ENCODE data around the gene SBK3. TPM values are rescaled to one million over a fixed set of nuclear protein-coding genes. Genes with fewer than 3 reads are reported as not detected.
"Not testable (repeated sequence)": the region's sequence is repeated elsewhere in the genome, so short reads cannot be mapped to it uniquely, and the experiment has no call there.

SBK3 gene
- total RNA-seq, 1 experiment from 2014 or later = 1.2 TPM

- no peak overlapping the region for H3K27ac ChIP-seq (ENCODE audit: low read depth, low read length)
- peaks cover 7 to 14% of the 10 kb centered on the region in 2 experiments; a peak in 3 of 4 replicates for H3K4me1 ChIP-seq (ENCODE audit: control insufficient read depth in 1 of 2, insufficient read depth in 2 of 2, low read length in 2 of 2)
- no peaks in the 10 kb centered on the region for H3K27me3 ChIP-seq (ENCODE audit: insufficient read depth, low read length)
- H4K20me1 ChIP-seq (ENCODE audit: insufficient read depth) = no peaks in the 10 kb centered on the region
- RAD21 ChIA-PET (ENCODE audit: low non-redundant PET in 1 of 2, low total read pairs in 2 of 2, uncharacterized antibody in 2 of 2, unreplicated experiment in 2 of 2) = no interaction called here
- TF ChIP-seq ZFX (IDR thresholded peaks at IDR 0.05) (no peak), REST (IDR thresholded peaks at IDR 0.05; ENCODE audit: low read depth) (no peak), TCF7L2 (IDR thresholded peaks at IDR 0.05; ENCODE audit: borderline replicate concordance, extremely low read depth, insufficient read depth, insufficient read length) (no peak), POLR2AphosphoS5 (IDR thresholded peaks at IDR 0.05; ENCODE audit: low read depth, low read length) (no peak), CEBPB (IDR thresholded peaks at IDR 0.05; ENCODE audit: low read depth) (no peak), ATF3 (IDR thresholded peaks at IDR 0.05) (no peak), ZBTB33 (IDR thresholded peaks at IDR 0.05; ENCODE audit: extremely low read depth, insufficient replicate concordance, low read length) (no peak), CBX3 (IDR thresholded peaks at IDR 0.05; ENCODE audit: low read depth) (no peak), YY1 (IDR thresholded peaks at IDR 0.05; ENCODE audit: extremely low read depth, insufficient replicate concordance, low read depth, low read length) (no peak), FOSL1 (IDR thresholded peaks at IDR 0.05; ENCODE audit: low read depth) (no peak), ELF1 (IDR thresholded peaks at IDR 0.05; ENCODE audit: borderline replicate concordance, low read depth) (no peak), ZNF274 (IDR thresholded peaks at IDR 0.05; ENCODE audit: low read depth, low read length) (no peak), SP1 (IDR thresholded peaks at IDR 0.05; ENCODE audit: low read depth) (no peak), SRF (IDR thresholded peaks at IDR 0.05; ENCODE audit: low read depth) (no peak), SIN3A (IDR thresholded peaks at IDR 0.05; ENCODE audit: low read depth) (no peak)
- H3K9ac ChIP-seq (ENCODE audit: low read length) = no peak overlapping the region
- no peak overlapping the region for H2AFZ ChIP-seq (ENCODE audit: low read depth, low read length, poor library complexity, severe bottlenecking)
- ATAC-seq = no peak
- POLR2A ChIA-PET = no interaction called here
- H3K79me2 ChIP-seq (ENCODE audit: insufficient read depth, low read length) = peaks cover 16% of the 10 kb centered on the region
- no peaks in the 10 kb centered on the region; a peak in 2 of 4 replicates for H3K36me3 ChIP-seq (ENCODE audit: control insufficient read depth in 1 of 2, insufficient read depth in 2 of 2, low read length in 2 of 2)
- H3K4me3 ChIP-seq (replicated peaks in 1 of 2; ENCODE audit: low read depth in 1 of 2, low read length in 2 of 2) = no peak overlapping the region
- CTCF ChIA-PET = no interaction called here
- intact Hi-C loops (cut with micrococcal nuclease) = no loop called here
- BruUV-seq (replicated peaks) = no TSS peak
- H3K9me2 ChIP-seq (ENCODE audit: insufficient read depth) = no peaks in the 10 kb centered on the region
- DNase-seq (ENCODE audit: low read depth, low spot score) = no peak
- H3K4me2 ChIP-seq (ENCODE audit: low read length) = no peak overlapping the region
- no peaks in the 10 kb centered on the region for H3K9me3 ChIP-seq (ENCODE audit: control insufficient read depth in 1 of 2, insufficient read depth in 1 of 2, low read depth in 1 of 2, low read length in 2 of 2)
Measured at GRCh38 chr19:55576746-55577145, 31.4 kb upstream of the SBK3 start.

DNA sequence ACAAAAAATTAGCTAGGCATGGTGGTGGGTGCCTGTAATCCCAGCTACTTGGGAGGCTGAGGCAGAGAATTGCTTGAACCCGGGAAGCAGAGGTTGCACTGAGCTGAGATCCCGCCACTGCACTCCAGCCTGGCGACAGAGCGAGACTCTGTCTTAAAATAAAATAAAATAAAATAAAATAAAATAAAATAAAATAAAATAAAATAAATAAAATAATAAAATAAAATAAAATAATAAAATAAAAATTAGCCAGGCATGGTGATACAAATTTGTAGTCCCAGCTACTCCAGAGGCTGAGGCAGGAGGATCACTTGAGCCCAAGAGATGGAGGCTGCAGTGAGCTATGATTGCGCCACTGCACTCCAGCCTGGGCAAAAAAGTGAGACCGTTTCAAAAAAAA is 28.6 kb upstream of the SBK3 start:
- intact Hi-C loops (cut with micrococcal nuclease); H3K4me1 ChIP-seq (ENCODE audit: control insufficient read depth in 1 of 2, insufficient read depth in 2 of 2, low read length in 2 of 2); ATAC-seq; H2AFZ ChIP-seq (ENCODE audit: low read depth, low read length, poor library complexity, severe bottlenecking); CTCF ChIA-PET; BruUV-seq (replicated peaks); H3K79me2 ChIP-seq (ENCODE audit: insufficient read depth, low read length); H4K20me1 ChIP-seq (ENCODE audit: insufficient read depth); H3K9me3 ChIP-seq (ENCODE audit: control insufficient read depth in 1 of 2, insufficient read depth in 1 of 2, low read depth in 1 of 2, low read length in 2 of 2); H3K4me3 ChIP-seq (replicated peaks in 1 of 2; ENCODE audit: low read depth in 1 of 2, low read length in 2 of 2); H3K4me2 ChIP-seq (ENCODE audit: low read length); H3K27ac ChIP-seq (ENCODE audit: low read depth, low read length); H3K27me3 ChIP-seq (ENCODE audit: insufficient read depth, low read length); H3K9me2 ChIP-seq (ENCODE audit: insufficient read depth); RAD21 ChIA-PET (ENCODE audit: low non-redundant PET in 1 of 2, low total read pairs in 2 of 2, uncharacterized antibody in 2 of 2, unreplicated experiment in 2 of 2); H3K36me3 ChIP-seq (ENCODE audit: control insufficient read depth in 1 of 2, insufficient read depth in 2 of 2, low read length in 2 of 2); H3K9ac ChIP-seq (ENCODE audit: low read length); DNase-seq (ENCODE audit: low read depth, low spot score): not testable (repeated sequence)
- POLR2A ChIA-PET = interaction anchor here (2.1 kb wide), 1 partner anchor 25 kb away, joined by 6 read pairs; the partner anchor contains the start of gene FIZ1

Measured in HCT116 (cell line).